Thyroid gland (tissue), 4 donors: Measurements from ENCODE around the gene PHF19. TPM values are rescaled to one million over a fixed set of nuclear protein-coding genes. Genes with fewer than 3 reads are reported as not detected.

ENCODE experiments used
- DNase-seq, 2 donors: peaks; one replicate each; pipeline ENCODE4 v3.0.0-alpha.2; 2019
- H3K27ac ChIP-seq, 3 donors: fragments of 200-600 bp; sonication (generic); 1 replicate in 2 of 3; 2 replicates in 1 of 3; pipeline ENCODE4 v1.5.1; 2016 to 2019; ENCODE audit warnings: mild to moderate bottlenecking in 1 of 3, moderate library complexity in 1 of 3
- H3K27me3 ChIP-seq: fragments of 200-600 bp; sonication (generic); one replicate; pipeline ENCODE4 v1.5.1; 2019
- H3K36me3 ChIP-seq, 2 donors: fragments of 200-600 bp; sonication (generic); one replicate each; pipeline ENCODE4 v1.5.1; 2016 to 2019
- H3K4me1 ChIP-seq, 2 donors: fragments of 200-600 bp; sonication (generic); one replicate each; pipeline ENCODE4 v1.5.1; 2017 to 2019
- H3K4me3 ChIP-seq, 3 donors: fragments of 200-600 bp; sonication (generic); replicated peaks in 1 of 3; 1 replicate in 2 of 3; 2 replicates in 1 of 3; pipeline ENCODE4 v1.5.1; 2016; ENCODE audit warnings: mild to moderate bottlenecking in 1 of 3
- H3K9me3 ChIP-seq: fragments of 200-600 bp; sonication (generic); one replicate; pipeline ENCODE4 v1.5.1; 2017
- CTCF ChIP-seq, 6 experiments: fragments of 200-600 bp in 3 of 6; fragments of 450-650 bp in 3 of 6; sonication (generic) in 3 of 6; IDR thresholded peaks; one replicate each; pipeline ENCODE4 v1.5.1; 2016 to 2019; ENCODE audit warnings: antibody characterized with exemption in 6 of 6, mild to moderate bottlenecking in 2 of 6, inconsistent platforms in 1 of 6, moderate library complexity in 1 of 6
- POLR2A ChIP-seq, 2 donors: fragments of 450-650 bp; IDR thresholded peaks; one replicate each; pipeline ENCODE4 v1.6.1; 2017; ENCODE audit warnings: antibody characterized with exemption in 2 of 2, mild to moderate bottlenecking in 2 of 2, moderate library complexity in 1 of 2
- WGBS, 2 donors: methylation state at CpG; one replicate each; pipeline ENCODE4 v1.1.5; 2017; 5-methylcytosine and 5-hydroxymethylcytosine counted together
- intact Hi-C: fragments of 100-400 bp; cut with DNase I; formaldehyde crosslinking; loops from one replicate; pipeline ENCODE4 v1.15.1; 2023
- total RNA-seq, 4 donors: library from RNA; depleted of rRNA; stranded (reverse); fragments of >200 nt; gene quantifications; one replicate each; pipeline ENCODE4 v1.2.3, GENCODE V29; 2016

The PHF19 gene
- total RNA-seq, 4 donors from 2014 or later: 10.8 to 24.1 (median 13.1) TPM

GRCh38 chr9:120904061-120904977 is 27.3 kb upstream of the PHF19 start:
- Histone ChIP-seq H3K4me3 (no peak overlapping the region), H3K27ac (no peak overlapping the region), H3K4me1 (no peaks in the 10 kb centered on the region), H3K9me3 (no peaks in the 10 kb centered on the region), H3K27me3 (no peaks in the 10 kb centered on the region), H3K36me3 (no peaks in the 10 kb centered on the region)
- intact Hi-C loops: no loop called here
- no peak for TF ChIP-seq POLR2A (IDR thresholded peaks at IDR 0.05)
- TF ChIP-seq CTCF (IDR thresholded peaks at IDR 0.05): no peak
- 82 to 92% methylated on average over 15 to 16 of the region's 16 CpGs for WGBS, 2 donors
- DNase-seq: peak in 1 of 2 donors; percentile 22

- H3K27me3 ChIP-seq: no peaks in the 10 kb centered on the region
- no peaks in the 10 kb centered on the region for H3K9me3 ChIP-seq
- H3K4me3 ChIP-seq: no peak overlapping the region
- H3K4me1 ChIP-seq: no peaks in the 10 kb centered on the region
- intact Hi-C loops: no loop called here
- H3K27ac ChIP-seq: no peak overlapping the region
- H3K36me3 ChIP-seq: no peaks in the 10 kb centered on the region
- TF ChIP-seq POLR2A (IDR thresholded peaks at IDR 0.05) (no peak), CTCF (IDR thresholded peaks at IDR 0.05) (no peak)
- 71 to 80% methylated on average over 14 of the region's 14 CpGs for whole genome bisulfite sequencing, 2 donors
- no peak for DNase-seq
These were observed 25.9 kb upstream of the PHF19 start for GRCh38 chr9:120902569-120903535.

GRCh38 chr9:120901755-120902568 is 25.0 kb upstream of the PHF19 start:
- Histone ChIP-seq H3K27ac (no peak overlapping the region), H3K4me1 (no peaks in the 10 kb centered on the region), H3K4me3 (no peak overlapping the region), H3K36me3 (no peaks in the 10 kb centered on the region), H3K27me3 (no peaks in the 10 kb centered on the region), H3K9me3 (no peaks in the 10 kb centered on the region)
- intact Hi-C loops: no loop called here
- no peak for TF ChIP-seq CTCF (IDR thresholded peaks at IDR 0.05)
- TF ChIP-seq POLR2A (IDR thresholded peaks at IDR 0.05): no peak
- WGBS, 2 donors: 72 to 78% methylated on average over 11 to 12 of the region's 12 CpGs
- no peak for DNase-seq

- Histone ChIP-seq H3K4me3 (no peak overlapping the region), H3K4me1 (no peaks in the 10 kb centered on the region), H3K27me3 (no peaks in the 10 kb centered on the region), H3K36me3 (no peaks in the 10 kb centered on the region), H3K27ac (no peak overlapping the region), H3K9me3 (no peaks in the 10 kb centered on the region)
- 89 to 90% methylated on average over 3 of the region's 3 CpGs for WGBS, 2 donors
- TF ChIP-seq POLR2A (IDR thresholded peaks at IDR 0.05): no peak
- no peak for TF ChIP-seq CTCF (IDR thresholded peaks at IDR 0.05)
- intact Hi-C loops: no loop called here
- no peak for DNase-seq
These were observed 23.8 kb upstream of the PHF19 start for GRCh38 chr9:120900824-120901223.
